SKM-1 (cell line): ENCODE data around the gene CLDN22.

Experiments used
- DNase-seq: peaks from one replicate; lab custom pipeline; 2025; ENCODE audit not compliant: unreplicated experiment; lab: John Stamatoyannopoulos, UW

Gene CLDN22

DNA sequence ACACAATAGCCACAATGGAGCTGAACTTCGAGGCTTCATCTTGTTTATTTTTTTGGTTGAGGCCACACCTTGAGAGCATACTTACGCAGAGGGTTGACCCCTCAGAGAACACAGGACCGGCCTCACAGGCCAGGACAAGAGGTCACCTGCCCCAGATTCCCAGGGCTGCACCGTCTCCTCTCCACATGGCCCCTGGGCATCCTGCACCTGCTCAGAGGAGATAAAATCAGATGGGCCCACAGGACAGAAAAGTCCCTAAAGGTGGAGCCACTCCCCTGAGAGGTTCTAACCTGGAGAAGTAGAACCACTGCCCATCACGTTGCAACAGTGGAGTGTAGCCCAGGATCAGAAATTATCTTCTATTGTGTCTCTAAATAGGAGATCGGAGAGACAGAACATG lies 3.2 kb upstream of the CLDN22 start:
- no peak for DNase-seq

DNA sequence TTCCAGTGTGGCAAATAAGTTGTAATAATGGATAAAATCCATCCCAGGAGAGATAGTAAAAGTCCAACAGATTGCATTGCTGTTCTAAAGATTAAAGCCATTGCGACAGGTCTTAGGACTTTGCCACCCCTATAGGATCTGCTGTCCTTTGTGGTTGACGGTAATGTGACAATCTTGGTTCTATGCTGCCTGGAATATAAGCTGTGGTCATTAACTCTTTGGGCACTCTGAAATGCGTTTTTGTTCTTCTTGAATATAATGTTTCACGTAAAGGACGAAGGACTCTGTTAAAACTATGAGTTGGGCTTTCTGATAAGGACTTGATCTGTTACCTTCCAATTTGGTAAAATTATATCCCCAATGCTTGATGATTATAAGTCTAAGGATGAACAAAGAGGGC lies 2.2 kb upstream of the CLDN22 start, which contains the start of gene CLDN24:
Gene CLDN24 (minus strand): TSS at position 101 of the 400 bp plus-strand sequence. CDS start 0 bp downstream, at position 101.
- DNase-seq, result no peak

DNA sequence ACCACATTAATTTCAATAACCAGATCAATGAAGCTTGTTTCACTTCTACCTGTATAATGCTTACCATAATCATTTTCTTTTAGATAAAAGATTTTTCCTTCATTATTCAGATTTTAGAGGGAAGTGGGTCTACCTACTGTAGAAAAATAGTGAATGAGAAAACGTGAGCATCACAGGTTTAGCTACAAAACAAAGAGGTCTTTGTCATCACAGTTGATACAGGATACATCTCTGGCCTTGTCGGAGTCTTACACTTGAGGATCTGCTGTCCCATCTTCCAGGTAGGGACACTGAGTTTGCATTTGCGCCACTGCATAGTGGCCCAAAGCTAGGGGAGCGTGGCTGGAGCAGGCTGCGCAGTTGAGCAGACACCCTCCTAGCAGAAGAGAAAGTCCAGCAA lies 1.4 kb upstream of the CLDN22 start:
- no peak for DNase-seq

DNA sequence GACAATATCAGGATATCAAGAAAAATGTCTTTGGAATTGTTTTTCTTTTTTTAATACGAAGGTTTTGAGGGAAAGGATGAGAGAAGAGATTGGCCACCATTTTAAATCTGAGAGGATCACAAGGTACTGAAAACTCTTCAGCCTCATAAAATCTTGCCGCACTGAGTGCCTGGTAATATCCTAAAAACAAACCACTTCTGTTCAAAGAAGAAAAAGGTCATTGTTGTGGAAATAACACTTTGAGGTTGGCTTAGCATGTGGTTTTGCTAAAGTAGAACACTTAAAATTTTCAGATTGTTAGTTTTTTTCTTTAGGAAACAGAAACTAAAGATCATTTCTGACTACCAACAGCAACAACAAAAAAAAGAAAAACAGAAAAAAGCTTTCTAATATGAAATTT lies 1.0 kb upstream of the CLDN22 start:
- no peak for DNase-seq

DNA sequence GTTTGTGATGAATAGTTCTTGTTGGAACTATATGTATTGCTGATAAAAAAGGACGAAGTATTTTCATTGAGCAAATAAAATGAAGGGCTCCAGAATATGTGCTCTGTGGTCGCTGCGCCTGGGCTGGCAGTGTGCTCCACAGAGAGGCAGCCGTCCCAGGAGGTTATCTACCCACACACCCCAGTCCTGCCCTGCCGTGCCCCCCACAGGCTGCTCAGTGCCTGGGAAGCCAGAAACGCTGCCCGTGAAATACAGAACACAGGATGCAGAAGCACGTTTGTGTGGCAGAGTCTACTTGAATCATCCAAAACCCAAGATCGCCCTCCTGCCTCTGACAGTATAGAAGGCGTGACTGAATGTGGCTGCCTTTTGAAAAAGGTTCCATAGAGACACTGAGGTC lies 1.4 kb downstream of the CLDN22 start:
- DNase-seq, result no peak

DNA sequence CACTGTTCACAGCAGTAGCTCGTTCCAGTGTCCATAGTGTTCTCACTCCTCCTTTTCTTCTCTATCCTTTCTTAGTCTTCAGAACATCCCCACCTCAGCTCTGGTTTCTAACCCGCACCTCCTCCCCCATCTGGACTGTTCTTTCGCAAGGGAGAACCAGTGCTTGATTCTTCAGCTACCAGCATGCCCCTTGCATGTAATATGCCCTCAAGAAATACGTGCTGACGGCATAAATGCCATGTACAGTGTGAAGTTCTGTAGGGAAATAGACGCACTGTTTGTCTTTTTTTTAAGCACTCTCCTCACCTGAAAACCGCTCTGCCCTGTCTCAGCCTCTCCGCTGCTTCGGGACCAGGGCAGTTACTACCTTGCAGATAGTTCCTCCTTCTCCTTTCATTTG lies 5.3 kb downstream of the CLDN22 start:
- no peak for DNase-seq

DNA sequence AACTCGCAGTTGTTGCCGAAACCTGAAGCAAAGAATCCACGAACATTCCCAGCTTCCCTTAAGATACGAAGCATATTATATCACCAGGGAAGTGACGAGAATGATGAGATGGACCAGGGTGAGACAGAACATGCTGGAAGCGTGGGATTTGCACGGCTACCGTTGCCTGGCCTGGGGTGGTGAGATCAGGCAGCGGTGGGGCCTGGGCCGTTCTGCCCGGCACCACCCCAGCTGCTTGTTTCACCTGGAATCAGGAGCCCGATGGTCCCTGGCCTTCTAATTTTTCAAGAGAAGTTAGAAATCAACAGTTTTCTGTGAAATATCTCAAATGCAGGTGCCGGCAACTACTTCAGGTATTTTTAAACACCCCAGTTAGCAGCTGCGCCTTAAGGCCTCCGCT lies 5.7 kb downstream of the CLDN22 start:
- no peak for DNase-seq

DNA sequence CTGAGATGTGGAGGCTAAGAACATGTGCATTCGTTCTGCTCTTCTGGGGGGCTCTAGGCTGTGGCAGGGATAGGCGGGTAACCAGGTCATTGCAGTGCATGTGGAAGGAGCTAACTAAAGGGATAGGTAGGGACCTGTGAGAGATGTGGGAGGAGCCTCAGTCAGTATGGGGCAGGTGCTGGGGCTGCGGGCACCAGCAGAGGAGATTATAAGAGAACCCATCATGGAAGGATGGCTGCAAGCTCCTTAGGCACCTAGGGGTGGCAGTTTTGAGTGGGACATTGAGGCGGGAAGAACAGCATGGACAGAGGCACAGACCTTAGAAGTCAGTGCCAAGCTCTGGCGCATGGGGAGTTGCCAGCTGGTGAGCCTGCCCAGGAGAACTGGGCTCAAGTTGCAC lies 7.2 kb downstream of the CLDN22 start:
- DNase-seq, result no peak

DNA sequence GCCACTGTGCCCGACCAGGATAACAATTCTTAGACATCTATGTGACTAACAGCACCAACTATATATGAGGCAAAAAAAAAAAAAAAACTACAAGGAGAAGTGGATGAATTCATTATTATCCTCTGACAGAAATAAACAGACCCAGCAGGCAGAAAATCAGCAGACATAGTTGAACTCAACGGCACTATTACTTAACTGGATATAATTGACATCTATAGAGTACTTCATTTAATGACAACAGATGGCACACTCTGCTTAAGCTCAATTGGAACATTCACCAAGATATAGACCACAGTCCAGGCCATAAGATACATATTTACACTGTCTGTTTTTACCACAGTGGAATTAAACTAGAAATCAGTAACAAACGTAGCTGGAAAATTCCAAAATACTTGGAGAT lies 13.3 kb downstream of the CLDN22 start:
- DNase-seq, result no peak

DNA sequence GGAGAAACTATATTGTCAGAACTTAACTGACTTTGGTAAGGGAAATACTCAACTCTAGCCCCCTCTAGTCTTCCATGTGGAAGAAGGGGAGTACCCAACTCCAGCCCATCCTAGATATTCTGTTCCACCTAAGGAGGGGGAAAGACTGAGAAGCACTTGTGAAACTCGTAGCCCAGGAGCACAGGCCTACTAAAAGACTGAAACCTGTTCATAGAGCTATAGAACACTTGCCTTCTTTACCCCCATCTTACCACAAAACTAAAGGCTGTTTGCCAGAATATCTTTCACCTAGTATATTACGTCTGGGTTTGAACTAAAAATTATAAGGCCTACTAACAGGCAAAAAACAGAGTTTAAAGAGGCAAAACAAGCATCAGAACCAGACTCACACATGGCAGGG lies 15.5 kb downstream of the CLDN22 start:
- no peak for DNase-seq

DNA sequence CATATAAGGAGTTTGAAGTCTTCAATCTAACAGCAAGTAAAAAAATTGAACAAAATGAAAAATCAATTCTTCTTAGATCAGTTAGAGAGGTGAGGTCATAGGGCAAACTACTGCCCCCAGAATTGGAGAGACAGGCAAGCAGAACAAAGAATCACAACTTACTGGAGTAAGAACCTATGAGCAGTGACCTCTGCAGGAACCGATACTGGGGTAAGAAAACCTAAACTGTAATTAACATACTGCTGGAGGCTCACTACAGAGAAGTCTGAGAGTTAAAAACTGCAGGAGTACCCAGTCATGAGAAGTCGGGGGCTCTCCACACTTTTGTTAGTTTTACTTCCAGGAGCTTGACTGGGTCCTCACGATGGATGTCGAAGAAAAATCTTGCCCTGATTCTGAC lies 16.0 kb downstream of the CLDN22 start:
- no peak for DNase-seq

DNA sequence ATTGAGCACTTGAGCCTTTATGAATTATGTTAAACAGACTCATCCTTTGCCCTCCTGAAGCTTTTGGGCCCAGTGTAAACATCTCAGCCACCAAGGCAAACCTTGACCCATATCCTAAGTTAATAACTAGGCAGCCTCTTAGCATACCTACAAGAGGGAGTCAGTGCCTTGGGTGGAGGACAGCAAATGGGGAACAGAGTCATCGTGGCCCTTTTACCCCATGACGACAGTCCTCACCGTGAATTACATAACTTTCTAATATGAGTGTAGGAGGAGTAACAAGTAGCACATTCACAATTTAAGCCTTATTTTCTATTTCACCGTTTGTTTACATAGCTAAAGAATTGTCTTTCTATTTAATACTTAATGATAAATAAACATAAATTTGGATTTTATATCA lies 16.8 kb downstream of the CLDN22 start:
- DNase-seq, result no peak

DNA sequence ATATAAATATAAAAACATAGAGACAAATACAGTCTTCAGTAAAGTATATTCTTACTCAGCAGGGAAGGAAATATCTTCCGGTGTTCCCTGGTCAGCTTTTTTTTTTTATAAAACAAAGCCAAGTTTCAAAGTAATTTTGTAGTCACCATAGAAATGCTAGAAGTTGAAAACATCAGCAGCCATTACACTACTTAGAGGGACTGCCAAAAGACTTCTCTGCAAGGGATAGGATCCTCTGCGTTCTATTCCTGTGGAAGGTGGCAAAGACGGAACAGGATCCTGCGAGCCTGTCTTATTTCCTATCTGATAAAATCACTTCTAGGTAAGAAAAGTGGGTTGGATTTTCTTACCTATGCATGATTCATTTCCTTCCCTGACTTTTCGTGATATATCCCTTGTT lies 19.4 kb downstream of the CLDN22 start:
- DNase-seq, result no peak

DNA sequence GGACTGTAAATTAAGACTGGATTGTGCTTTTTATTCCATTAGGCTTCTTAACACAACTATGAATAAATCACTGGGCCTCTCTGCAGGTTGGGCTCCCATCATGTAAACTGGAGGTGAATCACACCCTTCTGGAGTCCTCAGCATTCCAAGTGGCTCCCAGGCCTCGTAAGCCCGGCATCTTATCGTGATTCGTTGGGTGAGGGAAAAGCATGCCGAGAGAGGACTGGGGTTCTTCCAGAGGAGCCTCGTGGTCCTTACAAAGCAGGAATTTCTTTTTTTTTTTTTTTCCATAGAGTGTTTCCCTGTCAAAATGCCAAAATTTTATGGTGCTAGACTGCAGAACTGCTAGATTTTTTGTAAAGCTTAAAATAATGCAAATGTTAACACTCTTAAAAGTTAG lies 20.0 kb downstream of the CLDN22 start:
- no peak for DNase-seq

DNA sequence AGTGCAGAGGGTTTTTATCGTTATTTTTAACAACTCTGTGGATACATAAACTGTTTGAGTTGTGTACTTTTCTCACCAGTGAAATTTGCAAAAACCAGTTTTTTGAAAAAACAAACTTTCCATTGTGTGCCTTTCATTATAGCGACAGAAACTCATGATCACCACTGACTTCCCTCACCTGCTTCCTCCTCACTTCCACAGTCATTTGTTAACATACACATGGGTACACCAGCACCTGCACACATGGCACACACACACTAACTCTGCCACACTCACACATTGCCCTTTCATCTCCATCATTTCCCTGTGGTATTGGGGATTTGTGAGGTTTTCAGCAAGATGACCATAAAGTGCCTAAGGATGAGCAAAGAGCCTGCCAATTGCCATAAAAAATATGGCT lies 20.6 kb downstream of the CLDN22 start:
- no peak for DNase-seq

DNA sequence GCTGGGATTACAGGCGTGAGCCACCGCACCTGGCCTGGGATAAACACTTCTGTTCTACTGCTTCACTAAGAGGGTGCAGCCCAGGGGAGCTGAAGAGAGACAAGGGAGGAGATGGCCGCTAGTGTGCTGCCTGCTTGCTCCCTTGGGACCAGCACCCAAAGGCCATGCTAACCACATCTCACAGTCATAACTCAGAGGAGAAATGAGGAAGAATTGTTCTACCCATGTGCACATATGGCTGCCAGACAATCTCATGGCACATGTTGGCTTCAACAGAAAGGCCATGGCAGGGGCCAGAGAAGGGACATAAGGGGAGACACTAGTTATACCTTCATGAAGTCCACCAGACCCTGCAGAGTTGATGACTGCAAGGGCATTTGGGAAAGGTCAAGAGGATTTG lies 22.4 kb downstream of the CLDN22 start:
- DNase-seq, result no peak

DNA sequence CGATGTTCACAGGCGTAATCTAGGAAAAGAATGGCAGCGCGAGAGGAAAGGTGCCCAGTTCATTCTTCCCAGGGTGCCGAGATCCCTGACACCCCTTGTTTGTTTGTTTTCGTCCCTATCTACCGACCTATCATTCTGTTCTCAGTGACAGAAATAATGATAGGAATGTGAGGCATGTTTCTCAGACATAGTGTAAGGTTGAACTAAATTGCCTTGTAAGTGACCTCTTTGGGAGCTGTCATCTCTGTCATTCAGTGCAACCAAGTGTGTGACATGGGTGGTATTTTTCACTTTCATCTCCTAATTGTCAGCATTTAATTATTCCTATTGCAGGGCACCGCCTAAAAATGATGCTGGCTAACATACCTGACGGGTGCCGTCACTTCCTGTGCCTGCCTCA lies 24.4 kb downstream of the CLDN22 start:
- DNase-seq, result no peak

DNA sequence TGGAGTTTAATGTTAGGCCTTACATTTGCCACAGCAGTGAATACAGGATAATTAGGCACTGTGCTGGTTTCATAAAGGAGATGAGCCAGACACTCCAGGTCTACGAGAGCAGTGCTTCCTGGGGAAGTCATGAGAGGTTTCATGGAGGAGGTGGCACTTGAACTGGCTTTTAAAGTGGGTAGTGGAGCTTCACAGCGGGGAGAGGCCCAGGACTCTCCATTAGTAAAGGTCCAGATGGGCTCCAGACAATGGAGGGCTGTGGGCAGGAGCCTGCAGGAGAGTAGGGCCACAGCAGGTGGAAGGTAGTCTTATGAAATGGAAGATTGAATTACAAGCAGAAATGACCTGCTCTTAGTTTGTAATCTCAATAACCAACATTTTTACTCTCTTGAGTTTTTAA lies 29.0 kb downstream of the CLDN22 start:
- DNase-seq, result no peak

DNA sequence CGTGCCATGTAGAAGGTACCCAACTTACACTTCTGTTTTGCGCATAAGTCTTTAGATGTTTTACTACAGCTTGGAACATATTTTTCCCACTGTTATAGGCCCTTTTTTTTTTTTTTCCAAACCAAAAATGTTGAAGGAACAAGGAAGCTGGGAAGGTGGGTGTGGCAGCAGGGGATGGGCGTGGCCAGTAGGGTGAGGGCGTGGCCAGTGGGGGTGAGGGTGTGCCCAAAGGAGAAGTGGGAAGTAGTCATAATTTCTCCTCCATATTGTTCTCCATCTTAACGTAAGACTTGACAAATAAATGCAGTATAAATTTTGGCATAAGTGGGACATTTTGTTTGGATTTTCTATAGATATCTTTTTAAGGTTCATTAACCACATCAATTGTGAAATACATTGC lies 30.4 kb downstream of the CLDN22 start:
- no peak for DNase-seq

DNA sequence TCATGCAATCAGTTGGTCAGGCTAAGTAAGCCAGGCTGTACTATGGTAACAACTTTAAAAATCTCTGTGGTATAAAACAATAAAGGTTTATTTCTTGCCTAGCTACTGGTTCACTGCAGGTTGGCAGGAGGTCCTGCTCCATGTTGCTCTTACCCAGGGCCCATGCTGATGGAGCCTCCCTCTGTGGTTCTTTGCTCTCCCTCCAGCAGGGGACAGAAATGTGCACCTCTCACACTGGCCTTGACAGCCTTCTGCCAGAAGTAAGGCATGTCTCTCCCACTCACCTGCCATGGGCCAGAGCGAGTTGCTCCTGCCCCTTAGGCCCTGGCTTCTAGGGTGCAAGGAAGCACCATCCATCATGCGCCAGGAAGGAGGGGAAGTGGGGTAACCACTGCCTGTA lies 31.1 kb downstream of the CLDN22 start:
- no peak for DNase-seq

DNA sequence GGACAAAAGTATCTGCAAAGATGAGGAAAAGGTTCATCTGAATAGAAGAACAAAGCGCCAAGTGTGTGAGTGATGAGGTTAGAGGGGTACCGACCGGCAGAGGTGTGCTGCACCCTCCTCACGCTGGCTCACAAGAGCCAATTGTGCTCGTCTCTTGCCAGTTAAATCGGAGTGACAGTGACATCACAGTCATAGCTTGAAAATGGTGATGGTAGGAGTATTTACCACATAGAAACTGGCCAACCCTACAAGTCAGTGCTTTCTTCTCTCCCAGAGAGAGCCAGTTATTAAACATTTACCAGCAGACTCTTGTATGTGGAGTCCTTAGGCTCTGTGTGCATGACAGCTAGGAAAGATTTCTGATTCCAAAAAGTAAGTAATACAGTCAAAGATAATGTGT lies 32.4 kb downstream of the CLDN22 start:
- no peak for DNase-seq

DNA sequence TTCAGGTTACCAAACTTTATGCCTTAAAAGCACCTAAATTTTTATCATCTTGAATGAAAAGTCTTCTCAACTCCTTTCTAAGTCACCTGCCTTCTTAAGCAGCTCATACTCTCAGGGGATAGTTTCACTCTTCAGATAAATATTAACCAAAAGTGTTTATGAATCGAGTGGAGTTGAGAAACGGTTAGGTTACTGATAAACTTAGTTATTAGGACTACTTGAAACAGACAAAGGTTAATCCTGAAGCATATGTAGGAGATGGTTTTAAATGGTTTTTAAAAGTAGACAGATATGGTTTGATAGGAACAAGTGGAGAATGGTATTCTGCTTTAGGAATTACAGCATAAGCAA lies 32.8 kb downstream of the CLDN22 start:
- DNase-seq, result no peak

DNA sequence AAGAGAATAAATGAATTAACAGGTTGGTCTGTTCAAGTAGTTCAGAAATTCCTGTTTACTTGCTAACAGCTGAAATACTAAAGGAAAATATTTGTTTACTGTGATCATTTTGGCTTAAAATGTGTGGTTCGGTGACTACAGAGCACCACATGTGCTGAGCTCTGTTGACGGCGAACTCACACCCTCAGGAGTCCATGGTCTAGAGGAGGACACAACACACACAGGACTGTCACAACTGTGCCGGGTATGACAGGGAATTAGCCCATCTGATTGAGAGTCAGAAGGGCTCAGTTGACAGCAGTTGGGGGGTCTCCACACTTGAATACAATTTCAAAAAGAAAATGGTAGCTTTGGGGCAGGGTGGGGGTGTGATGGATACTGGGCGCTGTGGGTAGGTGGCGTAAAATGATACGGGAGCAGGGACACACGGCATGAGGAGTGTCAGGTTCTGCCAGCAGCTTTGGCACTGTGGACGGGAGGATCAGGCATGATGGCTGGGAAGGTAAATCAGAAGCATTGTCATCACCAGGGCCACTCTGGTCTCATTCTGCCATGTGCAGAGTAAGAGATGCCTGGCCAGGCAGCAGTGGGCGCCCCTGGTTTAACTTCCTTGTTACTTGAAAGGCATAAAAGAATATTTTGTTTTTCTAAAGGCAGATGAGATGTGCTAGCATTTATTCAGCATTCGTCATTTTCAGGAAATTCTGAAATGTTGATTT lies 33.3 kb downstream of the CLDN22 start:
- no peak for DNase-seq

DNA sequence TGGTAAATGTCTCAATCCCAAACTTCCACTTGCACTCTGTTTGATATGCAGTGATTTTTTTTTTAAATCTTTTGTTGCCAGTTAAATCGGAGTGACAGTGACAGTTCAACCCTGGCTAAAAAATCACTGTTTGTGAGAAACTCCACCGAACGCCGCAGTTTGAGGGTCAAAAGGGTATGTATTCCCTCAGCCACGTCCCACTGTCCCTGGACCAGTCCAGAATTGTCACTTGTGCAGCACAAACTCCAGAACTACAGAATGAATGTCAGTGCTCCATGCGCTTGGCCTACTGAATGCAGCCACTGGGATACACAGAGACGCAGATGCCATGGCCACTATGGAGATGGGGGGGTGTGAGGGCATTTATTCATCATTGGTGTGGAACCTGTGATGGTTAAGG lies 34.2 kb downstream of the CLDN22 start:
- DNase-seq, result no peak
